ENCODE data around the gene LRRC45. TPM values are rescaled to one million over a fixed set of nuclear protein-coding genes. Genes with fewer than 3 reads are reported as not detected.

Gene LRRC45
- 10 to 100 TPM; 18.9 to 20.0 (median 19.8) TPM for total RNA-seq
- long read RNA-seq, donor 1, transcript LRRC45-201 (17 exons, 2,701 nt) = major isoform, 13 of 42 reads
- long read RNA-seq, donor 1, partial matches to known transcripts = 16 of 42 reads
- long read RNA-seq, donor 1, other reads (novel, unspliced or antisense) = 13 of 42 reads
- long read RNA-seq, donor 2, partial matches to known transcripts = 1 of 5 reads
- long read RNA-seq, donor 2, other reads (novel, unspliced or antisense) = 1 of 5 reads

DNA sequence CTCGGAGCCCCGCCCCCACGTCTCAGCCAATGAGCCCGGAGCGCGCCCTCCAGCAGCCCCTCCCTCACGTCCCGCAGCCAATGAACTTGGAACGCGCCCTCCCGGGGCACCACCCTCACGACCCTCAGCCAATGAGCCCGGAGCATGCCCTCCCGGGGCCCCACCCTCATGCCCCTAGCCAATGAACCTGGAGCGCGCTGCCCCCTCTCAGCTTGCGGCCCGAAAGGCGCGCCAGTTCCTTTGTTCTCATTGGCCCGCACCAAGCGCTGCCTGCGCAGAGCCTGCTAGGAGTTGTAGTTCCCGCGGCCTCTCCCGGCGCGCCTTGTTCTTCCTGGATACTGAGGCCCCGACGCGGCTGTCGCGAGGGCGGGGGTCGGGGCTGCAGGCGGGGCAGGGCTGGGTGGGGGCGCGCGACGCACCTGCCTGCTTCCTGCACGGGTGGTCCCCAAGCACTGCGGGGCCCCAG, at the start of gene LRRC45:
Gene LRRC45 (plus strand): TSS at position 325 of the 466 bp plus-strand sequence. CDS start 339 bp downstream, outside the sequence.
- peak within 1 kb of the TSS; percentile 92 for H3K4me3 ChIP-seq
- ATAC-seq (peak; percentile 90), DNase-seq (peak; percentile 100)
- no peaks in the 10 kb centered on the region for H3K36me3 ChIP-seq (ENCODE audit: low read depth)
- no peaks in the 10 kb centered on the region for H3K9me3 ChIP-seq
- peaks cover 26% of the 10 kb centered on the region for H3K4me1 ChIP-seq (ENCODE audit: low read depth)
- TF ChIP-seq, protein P1, sequence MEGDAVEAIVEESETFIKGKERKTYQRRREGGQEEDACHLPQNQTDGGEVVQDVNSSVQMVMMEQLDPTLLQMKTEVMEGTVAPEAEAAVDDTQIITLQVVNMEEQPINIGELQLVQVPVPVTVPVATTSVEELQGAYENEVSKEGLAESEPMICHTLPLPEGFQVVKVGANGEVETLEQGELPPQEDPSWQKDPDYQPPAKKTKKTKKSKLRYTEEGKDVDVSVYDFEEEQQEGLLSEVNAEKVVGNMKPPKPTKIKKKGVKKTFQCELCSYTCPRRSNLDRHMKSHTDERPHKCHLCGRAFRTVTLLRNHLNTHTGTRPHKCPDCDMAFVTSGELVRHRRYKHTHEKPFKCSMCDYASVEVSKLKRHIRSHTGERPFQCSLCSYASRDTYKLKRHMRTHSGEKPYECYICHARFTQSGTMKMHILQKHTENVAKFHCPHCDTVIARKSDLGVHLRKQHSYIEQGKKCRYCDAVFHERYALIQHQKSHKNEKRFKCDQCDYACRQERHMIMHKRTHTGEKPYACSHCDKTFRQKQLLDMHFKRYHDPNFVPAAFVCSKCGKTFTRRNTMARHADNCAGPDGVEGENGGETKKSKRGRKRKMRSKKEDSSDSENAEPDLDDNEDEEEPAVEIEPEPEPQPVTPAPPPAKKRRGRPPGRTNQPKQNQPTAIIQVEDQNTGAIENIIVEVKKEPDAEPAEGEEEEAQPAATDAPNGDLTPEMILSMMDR (IDR thresholded peaks at IDR 0.05) = no peak
- intact Hi-C loops (cut with DNase I, micrococcal nuclease) = no loop called here

DNA sequence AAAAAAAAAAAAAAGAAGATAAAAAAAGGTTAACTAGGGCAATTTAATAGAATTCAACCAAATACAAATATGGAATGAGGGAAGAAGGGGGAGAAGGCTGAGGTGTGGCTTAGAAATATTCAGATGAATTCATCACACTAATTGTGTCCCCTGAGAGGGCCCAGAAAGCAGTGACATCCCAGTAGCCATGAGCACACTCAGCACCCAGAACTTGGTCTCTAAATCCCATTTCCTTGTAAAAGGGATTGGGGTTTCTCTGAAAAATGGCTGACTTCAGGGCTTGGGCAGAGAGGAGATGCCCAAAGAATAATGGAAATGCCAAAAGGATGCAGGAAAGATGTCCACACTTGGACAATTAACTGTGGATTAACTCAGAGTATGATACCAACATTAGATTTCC, 49.7 kb upstream of the LRRC45 start:
- no peaks in the 10 kb centered on the region for H3K36me3 ChIP-seq (ENCODE audit: low read depth)
- ATAC-seq = no peak

DNA sequence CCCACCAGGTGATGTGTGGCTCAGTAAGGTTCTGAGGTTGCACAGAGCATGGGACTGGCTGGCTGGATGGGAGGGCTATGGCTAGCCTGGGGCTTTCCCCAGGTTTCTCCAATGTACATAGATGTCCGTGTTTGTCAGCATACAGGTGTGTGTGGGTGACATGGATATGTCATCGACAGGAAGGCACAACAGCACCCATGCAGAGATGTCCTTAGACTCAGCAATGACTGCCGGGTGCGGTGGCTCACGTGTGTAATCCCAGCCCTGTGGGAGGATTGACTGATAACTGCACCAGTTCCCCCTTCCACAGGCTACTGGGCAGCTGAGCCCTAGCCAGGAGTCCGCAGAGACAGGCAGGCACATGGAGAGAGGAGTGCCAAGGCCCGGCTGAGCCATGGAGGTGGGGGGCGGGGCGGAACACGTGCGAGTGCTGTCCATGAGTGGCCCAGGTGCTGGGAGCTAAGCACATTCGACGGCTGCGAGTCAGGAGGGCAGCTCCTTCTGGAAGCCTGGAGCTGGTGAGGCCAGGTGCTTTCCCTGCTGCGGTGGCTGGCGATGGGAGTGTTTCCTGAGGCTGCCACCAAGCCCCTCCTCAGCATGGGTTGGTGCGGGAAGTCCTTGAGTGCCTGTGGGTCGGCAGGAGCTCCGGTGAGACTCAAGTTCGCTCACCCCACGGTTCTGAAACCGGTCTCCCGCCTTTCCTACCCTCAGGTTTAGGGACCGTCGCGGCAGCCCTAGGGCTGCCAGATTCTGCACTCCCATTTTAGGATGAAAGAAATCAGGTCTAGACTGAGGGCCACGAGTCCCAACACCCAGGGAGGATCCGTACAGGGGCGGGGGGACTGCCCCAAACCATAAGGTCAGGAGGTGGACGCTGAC, 46.5 kb upstream of the LRRC45 start:
- intact Hi-C loops (cut with DNase I, micrococcal nuclease) = no loop called here
- Histone ChIP-seq H3K9me3 (no peaks in the 10 kb centered on the region), H3K36me3 (ENCODE audit: low read depth) (no peaks in the 10 kb centered on the region), H3K4me1 (ENCODE audit: low read depth) (no peaks in the 10 kb centered on the region), H3K4me3 (peak overlapping the region; percentile 55)
- DNase-seq = peak; percentile 55 to 74 (median 67)
- TF ChIP-seq, protein P1 (IDR thresholded peaks at IDR 0.05) = no peak
- peak; percentile 32 for ATAC-seq

More for the DNA sequence above, 49.7 kb upstream of the LRRC45 start:
- no peak overlapping the region for H3K4me3 ChIP-seq
- intact Hi-C loops (cut with DNase I, micrococcal nuclease) = no loop called here
- H3K9me3 ChIP-seq = no peaks in the 10 kb centered on the region
- H3K4me1 ChIP-seq (ENCODE audit: low read depth) = peaks cover under 1% of the 10 kb centered on the region
- DNase-seq = no peak
- TF ChIP-seq, protein P1 (IDR thresholded peaks at IDR 0.05) = no peak

DNA sequence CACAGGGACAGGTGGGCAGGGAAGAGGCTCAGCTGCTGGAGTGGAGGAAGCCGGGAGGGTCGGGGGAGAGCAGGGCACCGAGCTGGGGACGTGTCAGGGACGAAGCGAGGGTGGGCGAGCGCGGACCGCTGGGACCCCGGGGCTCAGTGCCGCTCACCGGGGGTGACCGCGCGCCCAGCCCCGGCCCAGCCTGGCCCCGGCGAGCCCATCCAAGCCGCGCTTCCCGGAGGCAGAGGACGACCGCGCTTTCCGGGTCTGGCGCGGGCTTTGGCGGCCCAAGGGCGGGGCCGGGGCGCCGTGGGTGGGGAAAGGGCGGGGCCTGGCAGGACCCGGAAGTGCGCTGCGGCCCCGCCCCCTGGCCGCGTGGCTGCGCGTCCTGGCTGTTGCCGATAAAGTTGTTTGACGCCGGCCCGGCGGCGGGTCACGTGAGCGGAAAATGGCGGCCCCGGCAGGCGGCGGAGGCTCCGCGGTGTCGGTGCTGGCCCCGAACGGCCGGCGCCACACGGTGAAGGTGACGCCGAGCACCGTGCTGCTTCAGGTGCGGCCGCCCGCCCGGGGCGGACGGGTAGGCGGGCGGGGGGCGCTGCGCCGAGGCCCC, 45.8 kb upstream of the LRRC45 start, which contains the start of gene ASPSCR1:
Gene ASPSCR1 (plus strand): TSS at position 419 of the 598 bp plus-strand sequence. CDS start 18 bp downstream, at position 437.
- peak within 1 kb of the TSS; percentile 55 for H3K4me3 ChIP-seq
- intact Hi-C loops (cut with DNase I, micrococcal nuclease) = no loop called here
- TF ChIP-seq, protein P1 (IDR thresholded peaks at IDR 0.05) = no peak

DNA sequence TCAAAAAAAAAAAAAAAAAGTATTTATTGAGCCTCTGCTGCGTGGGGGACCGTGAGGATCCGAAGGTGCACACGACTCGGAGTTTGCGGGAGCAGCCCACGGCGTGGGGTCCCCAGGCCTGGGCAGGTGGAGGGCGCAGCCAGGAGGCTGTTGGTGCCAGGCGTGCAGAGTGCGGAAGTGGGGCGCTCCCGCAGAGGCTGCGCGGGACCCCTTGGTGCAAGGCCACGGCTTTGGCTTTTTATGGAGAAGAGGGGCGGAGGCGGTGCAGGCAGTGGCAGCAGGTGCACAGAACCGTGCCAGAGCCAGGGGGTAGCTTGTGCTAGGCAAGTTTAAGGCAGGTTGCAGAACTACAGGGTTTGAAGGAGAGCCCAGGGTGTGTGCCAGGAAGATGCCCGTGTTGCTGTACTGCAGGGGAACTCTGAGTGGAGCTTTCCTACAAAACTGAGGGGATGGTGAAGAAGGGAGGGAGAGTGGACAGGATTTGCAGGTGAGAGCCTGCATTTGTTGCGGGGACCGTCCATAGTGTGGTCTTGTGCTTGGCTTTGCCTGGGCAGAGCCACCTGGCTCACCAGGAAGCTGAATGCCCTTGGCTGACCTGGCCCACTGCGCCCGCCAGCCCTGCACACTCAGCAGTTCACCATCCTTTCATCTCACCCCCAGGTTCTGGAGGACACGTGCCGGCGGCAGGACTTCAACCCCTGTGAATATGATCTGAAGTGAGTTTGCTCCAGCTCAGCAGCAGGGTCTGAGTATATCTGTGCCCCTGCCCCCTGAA, 44.4 kb upstream of the LRRC45 start:
- ATAC-seq (no peak), DNase-seq (no peak)
- TF ChIP-seq, protein P1 (IDR thresholded peaks at IDR 0.05) = no peak
- Histone ChIP-seq H3K4me3 (no peak overlapping the region), H3K9me3 (no peaks in the 10 kb centered on the region), H3K36me3 (ENCODE audit: low read depth) (no peaks in the 10 kb centered on the region), H3K4me1 (ENCODE audit: low read depth) (peaks cover 4% of the 10 kb centered on the region)
- intact Hi-C loops (cut with DNase I, micrococcal nuclease) = no loop called here

More for the DNA sequence above, 45.8 kb upstream of the LRRC45 start, which contains the start of gene ASPSCR1:
- Histone ChIP-seq H3K4me1 (ENCODE audit: low read depth) (no peaks in the 10 kb centered on the region), H3K36me3 (ENCODE audit: low read depth) (no peaks in the 10 kb centered on the region), H3K9me3 (no peaks in the 10 kb centered on the region)
- DNase-seq = peak; percentile 95
- peak; percentile 98 for ATAC-seq
